Thyroid gland (tissue), 4 donors: ENCODE data around the gene SRBD1. TPM values are rescaled to one million over a fixed set of nuclear protein-coding genes. Genes with fewer than 3 reads are reported as not detected.

Experiments
- DNase-seq, 2 donors: peaks; one replicate each; pipeline ENCODE4 v3.0.0-alpha.2; 2019
- H3K27ac ChIP-seq, 3 donors: fragments of 200-600 bp; sonication (generic); 1 replicate in 2 of 3; 2 replicates in 1 of 3; pipeline ENCODE4 v1.5.1; 2016 to 2019; ENCODE audit warnings: mild to moderate bottlenecking in 1 of 3, moderate library complexity in 1 of 3
- H3K27me3 ChIP-seq: fragments of 200-600 bp; sonication (generic); one replicate; pipeline ENCODE4 v1.5.1; 2019
- H3K36me3 ChIP-seq, 2 donors: fragments of 200-600 bp; sonication (generic); one replicate each; pipeline ENCODE4 v1.5.1; 2016 to 2019
- H3K4me1 ChIP-seq, 2 donors: fragments of 200-600 bp; sonication (generic); one replicate each; pipeline ENCODE4 v1.5.1; 2017 to 2019
- H3K4me3 ChIP-seq, 3 donors: fragments of 200-600 bp; sonication (generic); replicated peaks in 1 of 3; 1 replicate in 2 of 3; 2 replicates in 1 of 3; pipeline ENCODE4 v1.5.1; 2016; ENCODE audit warnings: mild to moderate bottlenecking in 1 of 3
- H3K9me3 ChIP-seq: fragments of 200-600 bp; sonication (generic); one replicate; pipeline ENCODE4 v1.5.1; 2017
- CTCF ChIP-seq, 6 experiments: fragments of 200-600 bp in 3 of 6; fragments of 450-650 bp in 3 of 6; sonication (generic) in 3 of 6; IDR thresholded peaks; one replicate each; pipeline ENCODE4 v1.5.1; 2016 to 2019; ENCODE audit warnings: antibody characterized with exemption in 6 of 6, mild to moderate bottlenecking in 2 of 6, inconsistent platforms in 1 of 6, moderate library complexity in 1 of 6
- POLR2A ChIP-seq, 2 donors: fragments of 450-650 bp; IDR thresholded peaks; one replicate each; pipeline ENCODE4 v1.6.1; 2017; ENCODE audit warnings: antibody characterized with exemption in 2 of 2, mild to moderate bottlenecking in 2 of 2, moderate library complexity in 1 of 2
- WGBS, 2 donors: methylation state at CpG; one replicate each; pipeline ENCODE4 v1.1.5; 2017; 5-methylcytosine and 5-hydroxymethylcytosine counted together
- intact Hi-C: fragments of 100-400 bp; cut with DNase I; formaldehyde crosslinking; loops from one replicate; pipeline ENCODE4 v1.15.1; 2023
- total RNA-seq, 4 donors: library from RNA; depleted of rRNA; stranded (reverse); fragments of >200 nt; gene quantifications; one replicate each; pipeline ENCODE4 v1.2.3, GENCODE V29; 2016

Gene SRBD1
- total RNA-seq, 4 donors from 2014 or later = 23.1 to 33.3 (median 27.2) TPM

GRCh38 chr2:45616658-45617411 is 5.8 kb upstream of the SRBD1 start:
- no peak overlapping the region for H3K4me3 ChIP-seq
- no peaks in the 10 kb centered on the region for H3K36me3 ChIP-seq
- TF ChIP-seq CTCF (IDR thresholded peaks at IDR 0.05) (no peak), POLR2A (IDR thresholded peaks at IDR 0.05) (no peak)
- H3K27ac ChIP-seq = no peak overlapping the region
- H3K9me3 ChIP-seq = no peaks in the 10 kb centered on the region
- intact Hi-C loops = no loop called here
- peaks cover 12 to 30% of the 10 kb centered on the region in 2 donors for H3K4me1 ChIP-seq
- no peaks in the 10 kb centered on the region for H3K27me3 ChIP-seq
- DNase-seq = no peak
- 49 to 55% methylated on average over 4 of the region's 4 CpGs for WGBS, 2 donors

GRCh38 chr2:45614871-45615415 is 3.9 kb upstream of the SRBD1 start:
- intact Hi-C loops = no loop called here
- Histone ChIP-seq H3K36me3 (no peaks in the 10 kb centered on the region), H3K27me3 (no peaks in the 10 kb centered on the region), H3K9me3 (no peaks in the 10 kb centered on the region), H3K4me3 (no peak overlapping the region), H3K4me1 (peaks cover 17 to 39% of the 10 kb centered on the region in 2 donors), H3K27ac (peak overlapping the region; percentile 12 to 98 (median 15))
- 75 to 80% methylated on average over 3 of the region's 3 CpGs for WGBS, 2 donors
- no peak for DNase-seq
- TF ChIP-seq CTCF (IDR thresholded peaks at IDR 0.05) (no peak), POLR2A (IDR thresholded peaks at IDR 0.05) (no peak)

- peak overlapping the region; percentile 12 to 98 (median 15) for H3K27ac ChIP-seq
- no peak overlapping the region for H3K4me3 ChIP-seq
- no peaks in the 10 kb centered on the region for H3K9me3 ChIP-seq
- peaks cover 21 to 45% of the 10 kb centered on the region in 2 donors for H3K4me1 ChIP-seq
- intact Hi-C loops = no loop called here
- TF ChIP-seq POLR2A (IDR thresholded peaks at IDR 0.05) (peak in 1 of 2 donors; percentile 9), CTCF (IDR thresholded peaks at IDR 0.05) (peak in 2 of 6 experiments; percentile 21 to 26)
- no peaks in the 10 kb centered on the region for H3K36me3 ChIP-seq
- 56 to 79% methylated on average over 1 of the region's 1 CpG for WGBS, 2 donors
- peak; percentile 46 to 64 for DNase-seq
- no peaks in the 10 kb centered on the region for H3K27me3 ChIP-seq
Measured at GRCh38 chr2:45614330-45614729, 3.3 kb upstream of the SRBD1 start.

GRCh38 chr2:45612731-45613130 is 1.7 kb upstream of the SRBD1 start:
- peak overlapping the region; percentile 34 to 98 (median 86) for H3K27ac ChIP-seq

More at GRCh38 chr2:45612731-45613130, 1.7 kb upstream of the SRBD1 start:
- Histone ChIP-seq H3K4me1 (peaks cover 22 to 47% of the 10 kb centered on the region in 2 donors), H3K4me3 (no peak overlapping the region), H3K9me3 (no peaks in the 10 kb centered on the region), H3K36me3 (no peaks in the 10 kb centered on the region), H3K27me3 (no peaks in the 10 kb centered on the region)
- DNase-seq = peak in 1 of 2 donors; percentile 4
- no peak for TF ChIP-seq POLR2A (IDR thresholded peaks at IDR 0.05)
- TF ChIP-seq CTCF (IDR thresholded peaks at IDR 0.05) = no peak
- WGBS, 2 donors = 22 to 38% methylated on average over 2 of the region's 2 CpGs
- intact Hi-C loops = no loop called here
